Skin of body (tissue), 2 donors: ENCODE results near the gene OR2S2. TPM values are rescaled to one million over a fixed set of nuclear protein-coding genes. Genes with fewer than 3 reads are reported as not detected.

Source experiments
- DNase-seq: peaks from one replicate; lab custom pipeline; 2025; lab: John Stamatoyannopoulos, UW
- total RNA-seq: library from RNA; depleted of rRNA; stranded (reverse); fragments of >200 nt; gene quantifications from one replicate; pipeline ENCODE4 v1.2.3, GENCODE V29; 2014

OR2S2 gene
- total RNA-seq, 1 donor from 2014 or later = not detected

DNA sequence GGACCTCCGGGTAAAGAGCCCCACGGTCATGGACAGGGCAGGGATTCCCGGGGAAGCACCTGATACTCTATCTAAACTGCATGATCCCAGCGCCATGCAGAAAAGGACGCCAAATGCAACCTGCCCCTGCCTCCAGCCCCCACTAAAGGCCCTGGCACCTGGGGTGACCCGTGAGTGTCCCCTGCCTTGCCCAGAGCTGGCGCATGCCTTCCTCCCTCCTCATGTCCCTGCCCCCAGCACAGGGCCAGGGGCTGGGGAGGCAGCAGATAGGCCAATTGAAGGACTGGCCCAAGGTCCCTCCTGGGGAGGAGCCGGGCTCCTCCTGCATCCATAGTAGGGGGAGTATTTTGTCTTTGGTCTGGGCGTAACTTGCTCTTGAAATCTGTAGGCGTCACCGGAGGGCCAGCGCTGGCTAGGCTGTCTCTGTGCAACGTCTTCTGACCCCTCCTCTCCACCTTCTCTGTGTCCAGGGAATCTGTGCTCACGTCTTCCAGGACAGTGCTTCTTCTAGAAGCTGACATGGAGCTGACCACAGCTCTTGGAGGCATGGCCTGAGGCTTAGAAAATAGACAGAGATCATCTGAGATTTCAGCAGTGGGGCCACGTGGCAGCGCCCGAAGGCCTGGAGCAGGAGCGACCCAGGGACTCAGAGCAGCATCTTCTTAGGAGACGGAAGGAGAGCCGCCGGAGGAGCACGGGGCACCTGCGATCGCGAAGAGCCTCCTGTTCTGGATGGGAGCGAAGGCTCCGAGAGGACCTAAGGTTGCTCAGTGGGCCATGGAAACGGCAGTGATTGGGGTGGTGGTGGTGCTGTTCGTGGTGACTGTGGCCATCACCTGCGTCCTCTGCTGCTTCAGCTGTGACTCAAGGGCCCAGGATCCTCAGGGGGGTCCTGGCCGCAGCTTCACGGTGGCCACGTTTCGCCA lies 48.0 kb downstream of the OR2S2 start:
- no peak for DNase-seq

DNA sequence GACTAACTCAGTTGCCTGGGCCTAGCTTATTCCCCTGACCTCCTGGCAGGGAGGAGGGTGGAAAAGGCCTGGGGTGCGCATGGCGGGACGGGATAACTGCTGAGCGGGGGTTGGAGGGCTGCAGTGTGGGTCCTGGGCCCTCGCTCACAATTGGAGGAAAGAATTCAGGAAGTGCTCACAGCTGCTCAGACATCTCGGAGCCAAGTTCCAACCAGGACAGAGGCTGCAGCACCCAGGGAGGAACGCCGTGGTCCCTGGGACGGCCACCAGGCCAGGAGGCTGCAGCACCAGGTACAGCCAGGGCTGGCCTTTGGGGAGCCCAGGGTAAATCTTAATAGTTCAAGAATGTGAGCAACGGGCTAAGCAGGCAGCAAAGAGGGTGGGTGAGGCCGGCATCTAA lies 48.7 kb downstream of the OR2S2 start, which contains the start of gene SPAAR:
SPAAR (plus strand) TSS at position 217 of the 400 bp plus-strand sequence. CDS start 974 bp downstream, outside the sequence.
- no peak for DNase-seq

DNA sequence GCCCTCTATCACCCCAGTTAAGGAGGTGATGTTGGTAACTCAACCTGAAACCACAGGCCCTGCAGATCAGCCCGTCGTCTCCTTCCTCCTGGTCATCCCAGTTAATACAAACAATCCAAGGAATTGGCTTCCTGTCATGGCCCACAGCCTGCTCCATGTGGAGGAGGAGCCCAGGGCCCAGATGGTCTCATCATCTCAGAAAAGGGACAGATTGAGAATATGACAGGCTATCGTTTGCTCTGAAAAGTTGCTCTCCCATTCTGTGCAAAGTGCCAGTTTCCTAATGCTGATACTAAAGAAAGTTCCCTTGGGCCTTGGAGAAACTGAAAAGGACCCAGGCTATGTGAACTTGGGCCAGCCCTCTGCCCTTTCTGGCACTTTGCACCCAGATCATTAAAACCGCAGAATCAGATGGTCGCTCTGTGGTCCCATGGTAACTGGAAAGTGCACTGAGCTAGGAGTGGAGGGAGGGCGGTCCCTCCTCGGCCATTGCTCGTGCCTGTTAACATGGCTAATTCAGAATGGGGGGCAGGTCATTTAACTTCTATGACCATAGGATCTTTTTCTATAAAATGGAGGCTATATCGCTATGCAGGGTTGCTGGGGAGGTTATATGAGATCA lies 49.3 kb downstream of the OR2S2 start:
- DNase-seq = no peak

DNA sequence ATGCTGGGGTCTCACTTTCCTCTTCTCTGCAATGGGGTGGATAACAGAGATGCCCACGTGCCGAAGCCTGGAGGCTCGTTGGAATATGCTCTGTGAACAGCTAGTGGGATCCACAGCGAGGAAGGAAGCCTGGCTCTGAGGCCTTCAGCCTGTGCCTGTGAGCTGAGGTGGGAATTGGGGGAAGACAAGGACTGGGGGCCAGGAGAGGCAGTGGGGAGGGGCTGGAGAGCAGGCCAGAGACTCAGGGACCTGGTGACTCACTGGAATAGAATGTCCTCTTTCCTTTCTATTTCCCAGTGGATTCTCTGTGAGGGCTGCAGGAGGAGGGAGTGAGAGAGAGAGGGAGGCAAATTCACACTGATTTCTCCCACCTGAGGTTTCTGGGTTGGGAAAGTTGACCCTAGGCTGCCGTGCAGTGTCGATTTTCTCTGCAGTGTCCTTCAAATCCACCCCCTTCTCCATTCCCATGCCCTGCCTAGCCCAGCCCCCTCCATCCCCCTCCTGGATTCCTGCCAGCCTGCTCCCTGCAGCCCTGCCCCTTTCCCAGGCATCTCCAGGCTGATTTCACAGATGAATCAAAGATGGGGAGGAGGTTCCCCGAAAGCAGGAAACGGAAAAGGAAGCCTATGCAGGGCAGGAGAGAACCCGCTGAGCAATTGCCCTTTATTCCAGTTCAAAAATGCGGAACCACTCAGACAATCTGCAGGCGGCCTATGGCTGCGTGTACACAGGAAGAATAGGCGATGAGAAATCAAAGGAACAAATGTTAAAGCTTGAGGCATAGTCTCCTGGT lies 50.0 kb downstream of the OR2S2 start:
- DNase-seq = peak; percentile 73

Other genes starting within 250 kb of the OR2S2 start
- 93.7 TPM for gene TLN1, start 226.0 kb downstream of the OR2S2 start, total RNA-seq
- gene CREB3, start 225.5 kb downstream of the OR2S2 start, total RNA-seq = 19.0 TPM
- gene GBA2, start 208.9 kb downstream of the OR2S2 start, total RNA-seq = 32.1 TPM
- 8.8 TPM for gene RGP1, start 208.9 kb downstream of the OR2S2 start, total RNA-seq
- gene MSMP, start 203.9 kb downstream of the OR2S2 start, total RNA-seq = not detected
- 31.5 TPM for gene NPR2, start 166.6 kb downstream of the OR2S2 start, total RNA-seq
- 1.2 TPM for gene SPAG8, start 145.9 kb downstream of the OR2S2 start, total RNA-seq
- 12.3 TPM for gene HINT2, start 143.1 kb downstream of the OR2S2 start, total RNA-seq
- gene FAM221B, start 129.4 kb downstream of the OR2S2 start, total RNA-seq = not detected
- gene TMEM8B, start 128.9 kb downstream of the OR2S2 start, total RNA-seq = 3.6 TPM
- gene OR13J1, start 87.8 kb downstream of the OR2S2 start, total RNA-seq = not detected
- not detected for gene HRCT1, start 52.0 kb downstream of the OR2S2 start, total RNA-seq
- 0.79 TPM for gene SPAAR, start 48.7 kb downstream of the OR2S2 start, total RNA-seq
- 50.8 TPM for gene RECK, start 78.8 kb upstream of the OR2S2 start, total RNA-seq
- gene GLIPR2, start 178.6 kb upstream of the OR2S2 start, total RNA-seq = 28.6 TPM
- 0.89 TPM for gene CCIN, start 211.2 kb upstream of the OR2S2 start, total RNA-seq
- gene CLTA, start 232.8 kb upstream of the OR2S2 start, total RNA-seq = 110 TPM